NCI-H2029 (cell line): ENCODE measurements around the gene CAVIN1.
A peak's percentile ranks its signal among the peaks of the same experiment; 100 is the strongest.
"Not testable (repeated sequence)": the region's sequence is repeated elsewhere in the genome, so short reads cannot be mapped to it uniquely, and the experiment has no call there.

Source experiments
- DNase-seq: peaks from one replicate; lab custom pipeline; 2025; lab: John Stamatoyannopoulos, UW

The CAVIN1 gene

DNA sequence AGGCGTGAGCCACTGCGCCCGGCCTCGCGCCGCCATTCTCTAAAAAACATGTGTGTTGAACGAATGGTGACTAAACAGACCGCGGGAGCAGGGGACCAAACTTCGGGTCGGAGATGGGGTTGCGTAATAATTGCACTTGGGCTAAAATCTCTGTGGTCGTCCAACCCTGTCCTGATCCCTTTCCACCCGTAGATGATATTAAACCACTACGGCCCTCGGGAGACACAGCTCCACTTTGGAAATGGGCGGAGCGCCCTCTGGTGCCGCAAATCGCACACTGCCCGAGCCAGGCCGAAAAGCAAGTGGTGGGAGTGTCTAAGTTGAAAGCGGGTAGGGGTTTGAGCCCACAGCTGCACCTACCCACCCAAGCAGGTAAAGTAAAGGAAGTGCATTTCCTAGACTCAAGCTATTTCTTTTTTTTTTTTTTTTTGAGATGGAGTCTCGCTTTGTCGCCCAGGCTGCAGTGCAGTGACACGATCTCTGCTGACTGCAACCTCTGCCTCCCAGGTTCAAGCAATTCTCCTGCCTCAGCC, 17.0 kb downstream of the CAVIN1 start:
- peak; percentile 57 for DNase-seq

DNA sequence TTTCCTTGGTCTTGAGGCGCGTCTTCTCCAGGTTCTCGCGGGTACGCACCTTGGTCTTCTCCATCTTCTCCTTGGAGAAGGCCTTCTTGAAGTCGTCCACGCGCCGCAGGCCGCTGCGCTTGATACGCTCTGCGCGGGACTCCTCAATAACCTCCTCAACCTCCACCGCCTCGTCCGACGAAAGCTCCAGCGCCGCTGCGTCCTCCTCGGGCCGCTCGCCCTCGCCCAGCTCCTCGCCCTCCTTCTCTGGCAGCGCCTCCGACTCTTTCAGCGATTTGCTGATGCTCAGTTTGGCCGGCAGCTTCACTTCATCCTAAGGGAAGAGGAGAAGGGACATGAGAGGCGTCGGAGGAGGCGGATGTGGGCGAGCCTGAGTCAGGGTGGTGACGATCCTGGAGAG, 18.0 kb downstream of the CAVIN1 start:
- DNase-seq: no peak

GRCh38 chr17:42404326-42405055, 18.6 kb downstream of the CAVIN1 start:
- DNase-seq: no peak

- no peak for DNase-seq
These were observed 19.9 kb downstream of the CAVIN1 start for GRCh38 chr17:42403150-42403549.

DNA sequence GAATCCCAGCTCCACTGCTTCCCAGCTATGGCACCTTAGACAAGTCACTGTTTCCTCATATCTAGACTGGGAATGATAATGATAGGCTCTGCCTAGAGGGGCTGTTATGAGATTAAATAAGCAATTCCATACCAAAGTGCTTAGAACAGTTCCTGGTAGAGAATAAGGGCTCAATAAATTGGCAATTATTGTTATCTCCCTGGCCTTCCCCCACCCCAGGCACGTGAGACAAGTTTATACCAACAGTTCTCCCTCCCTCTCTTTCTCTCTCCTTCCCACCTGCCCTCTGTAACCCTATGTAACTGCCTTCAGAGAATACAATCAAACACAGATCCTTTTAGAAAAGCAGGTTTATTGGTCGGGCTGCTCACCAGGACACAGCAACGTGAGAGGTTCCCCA, 20.9 kb downstream of the CAVIN1 start:
- DNase-seq: no peak

GRCh38 chr17:42400844-42401375, 22.1 kb downstream of the CAVIN1 start:
- DNase-seq: not testable (repeated sequence)

DNA sequence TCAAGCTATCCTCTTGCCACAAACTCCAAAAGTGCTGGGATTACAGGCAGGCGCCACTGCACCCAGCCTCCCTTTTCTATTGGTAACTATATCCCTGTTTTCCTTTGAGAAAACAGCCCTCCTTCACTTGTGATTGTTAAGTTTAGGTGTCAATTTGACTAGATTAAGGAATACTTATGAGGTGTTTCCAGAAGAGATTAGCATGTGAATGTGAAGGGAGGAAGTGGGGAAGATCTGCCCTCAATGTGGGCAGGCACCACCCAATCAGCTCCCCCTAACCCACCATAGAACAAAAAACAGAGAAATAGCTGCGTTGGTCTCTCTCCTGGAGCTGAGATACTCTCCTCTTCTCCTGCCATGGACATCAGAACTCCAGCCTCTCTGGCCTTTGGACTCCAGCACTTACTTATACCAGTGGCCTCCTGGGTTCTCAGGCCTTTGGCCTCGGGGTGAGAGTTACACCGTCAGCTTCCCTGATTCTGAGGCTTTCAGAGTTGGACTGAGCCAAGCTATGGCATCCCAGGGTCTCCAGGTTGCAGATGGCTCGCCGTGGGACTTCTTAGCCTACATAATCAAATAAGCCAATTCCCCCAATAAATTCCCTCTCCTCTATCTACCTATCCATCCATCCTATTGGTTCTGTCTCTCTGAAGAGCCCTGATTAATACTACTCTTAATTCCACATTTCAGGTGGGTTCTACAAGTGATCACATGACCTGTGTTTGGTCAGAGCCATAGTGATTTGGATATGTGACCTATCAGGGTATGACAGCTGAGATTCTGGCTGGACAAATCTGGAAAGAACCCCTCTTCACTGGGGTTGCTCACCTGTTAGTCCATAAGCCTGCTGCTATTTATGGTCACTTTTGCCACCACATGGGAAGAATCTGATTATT, 22.9 kb downstream of the CAVIN1 start:
- DNase-seq: no peak

- no peak for DNase-seq
These were observed 23.9 kb downstream of the CAVIN1 start for GRCh38 chr17:42399121-42399520.

DNA sequence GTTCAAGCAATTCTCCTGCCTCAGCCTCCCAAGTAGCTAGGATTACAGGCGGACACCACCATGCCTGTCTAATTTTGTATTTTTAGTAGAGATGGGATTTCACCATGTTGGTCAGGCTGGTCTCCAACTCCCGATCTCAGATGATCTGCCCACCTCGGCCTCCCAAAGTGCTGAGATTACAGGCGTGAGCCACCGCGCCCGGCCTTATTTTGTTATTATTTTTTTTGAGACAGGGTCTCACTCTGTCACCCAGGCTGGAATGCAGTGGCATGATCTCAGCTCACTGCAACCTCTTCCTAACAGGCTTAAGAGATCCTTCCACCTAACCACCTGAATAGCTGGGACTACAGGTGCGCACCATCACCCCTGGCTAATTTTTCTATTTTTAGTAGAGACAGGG, 27.5 kb downstream of the CAVIN1 start:
- DNase-seq: not testable (repeated sequence)

- DNase-seq: no peak
These were observed 28.2 kb downstream of the CAVIN1 start for GRCh38 chr17:42394838-42395237.

DNA sequence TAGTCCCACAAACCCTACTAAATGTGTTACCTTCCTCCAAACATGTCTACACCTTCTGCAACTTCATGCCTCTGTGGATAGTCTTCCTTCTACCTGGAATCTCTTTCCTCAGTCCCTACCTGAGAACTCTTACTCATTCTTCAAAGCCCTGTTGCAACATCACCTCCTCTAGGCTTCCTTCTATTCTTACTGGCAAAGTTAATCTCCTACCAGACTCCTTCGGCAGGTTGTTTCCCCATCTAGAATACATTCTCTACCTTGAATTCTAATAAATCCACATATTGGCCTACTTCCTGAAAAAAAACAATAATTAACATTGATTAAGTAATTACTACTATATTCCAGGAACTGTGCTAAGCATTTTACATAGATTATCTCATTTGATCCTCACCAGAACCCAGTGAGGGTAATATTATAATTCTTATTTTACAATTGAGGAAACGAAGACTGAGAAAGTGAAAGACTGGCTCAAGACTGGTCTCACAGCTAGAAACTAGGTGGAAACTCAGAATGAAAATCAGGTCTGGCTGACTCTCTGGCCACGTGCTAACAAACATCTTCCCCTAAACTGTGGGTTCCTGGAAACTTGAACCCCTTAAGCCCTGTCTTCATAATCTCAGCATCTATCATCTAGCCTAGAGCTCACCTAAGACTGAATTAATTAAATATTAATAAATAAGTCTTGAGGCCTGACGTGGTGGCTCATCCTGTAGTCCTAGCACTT, 30.2 kb downstream of the CAVIN1 start:
- DNase-seq: no peak

GRCh38 chr17:42391439-42391838, 31.6 kb downstream of the CAVIN1 start:
- not testable (repeated sequence) for DNase-seq

DNA sequence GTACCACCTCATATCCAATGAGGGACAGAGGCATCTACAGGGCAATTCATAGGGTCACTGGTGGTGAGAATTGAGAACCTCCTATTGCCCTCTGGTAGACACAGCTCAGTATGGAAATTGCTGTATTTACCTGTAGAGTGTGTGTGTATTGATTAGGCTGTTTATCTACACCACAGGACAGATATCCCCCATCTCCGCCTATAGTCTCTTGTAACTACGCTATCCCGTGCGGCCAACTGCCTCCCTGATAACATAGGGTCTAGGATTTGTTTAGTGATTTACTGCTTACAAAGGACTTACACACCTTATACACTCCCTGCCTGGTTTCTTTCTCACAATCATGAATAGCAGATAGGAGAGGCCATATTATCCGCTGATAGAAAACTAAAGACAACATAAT, 33.2 kb downstream of the CAVIN1 start:
- DNase-seq: no peak

DNA sequence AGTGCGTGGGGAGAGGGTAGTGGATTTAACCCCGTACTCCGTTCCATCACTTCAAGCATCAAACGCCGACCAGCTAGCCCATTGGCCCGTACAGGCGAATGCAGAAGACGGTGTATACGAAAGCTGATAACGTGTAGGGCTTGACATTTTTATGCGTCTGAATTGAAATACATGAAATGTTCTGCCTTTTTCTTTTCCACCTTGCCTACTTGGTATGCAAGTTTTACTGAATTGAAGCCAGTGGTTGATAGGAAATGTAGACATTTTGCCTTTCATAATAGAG, 34.0 kb downstream of the CAVIN1 start:
- DNase-seq: no peak

DNA sequence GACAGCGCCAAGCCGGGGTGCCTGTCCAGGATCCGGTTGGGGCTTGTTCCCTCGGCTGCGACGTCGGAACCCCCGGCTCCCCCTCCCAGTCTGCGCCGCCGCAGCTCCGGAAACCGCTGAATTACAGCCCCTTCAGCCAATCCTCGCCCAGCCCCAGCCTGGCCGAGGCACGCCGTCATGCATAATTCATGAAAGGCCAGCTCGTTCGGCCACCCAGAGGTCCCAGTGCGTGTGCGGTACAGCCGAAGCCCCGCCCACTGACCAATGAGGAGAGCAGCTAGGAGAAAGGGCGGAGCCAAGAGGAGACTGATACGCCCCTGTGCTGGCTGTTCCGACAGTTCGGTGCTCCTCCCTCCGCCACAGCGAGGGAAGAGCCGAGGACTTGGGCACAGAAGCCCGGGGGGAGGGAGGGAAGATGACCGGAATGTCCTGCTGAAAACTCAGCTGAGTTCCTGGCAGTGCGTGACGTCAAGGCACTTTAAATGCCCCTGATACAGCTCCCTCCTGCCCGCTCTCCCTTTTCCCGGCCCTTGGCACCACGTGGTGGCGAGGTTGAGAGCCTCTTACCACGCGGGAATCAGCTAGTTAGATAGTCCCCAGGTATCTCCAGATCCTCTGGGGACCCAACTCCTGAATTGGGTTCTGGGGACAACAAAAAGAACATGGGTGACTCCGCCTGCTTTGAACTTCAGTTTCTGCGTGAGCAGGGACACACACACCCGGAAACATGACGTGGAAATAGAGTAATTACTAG, 34.5 kb downstream of the CAVIN1 start, which contains the start of gene STAT3:
STAT3 (minus strand) TSS at position 62 of the 754 bp plus-strand sequence. CDS start 39,926 bp downstream, outside the sequence.
- DNase-seq: peak; percentile 98

DNA sequence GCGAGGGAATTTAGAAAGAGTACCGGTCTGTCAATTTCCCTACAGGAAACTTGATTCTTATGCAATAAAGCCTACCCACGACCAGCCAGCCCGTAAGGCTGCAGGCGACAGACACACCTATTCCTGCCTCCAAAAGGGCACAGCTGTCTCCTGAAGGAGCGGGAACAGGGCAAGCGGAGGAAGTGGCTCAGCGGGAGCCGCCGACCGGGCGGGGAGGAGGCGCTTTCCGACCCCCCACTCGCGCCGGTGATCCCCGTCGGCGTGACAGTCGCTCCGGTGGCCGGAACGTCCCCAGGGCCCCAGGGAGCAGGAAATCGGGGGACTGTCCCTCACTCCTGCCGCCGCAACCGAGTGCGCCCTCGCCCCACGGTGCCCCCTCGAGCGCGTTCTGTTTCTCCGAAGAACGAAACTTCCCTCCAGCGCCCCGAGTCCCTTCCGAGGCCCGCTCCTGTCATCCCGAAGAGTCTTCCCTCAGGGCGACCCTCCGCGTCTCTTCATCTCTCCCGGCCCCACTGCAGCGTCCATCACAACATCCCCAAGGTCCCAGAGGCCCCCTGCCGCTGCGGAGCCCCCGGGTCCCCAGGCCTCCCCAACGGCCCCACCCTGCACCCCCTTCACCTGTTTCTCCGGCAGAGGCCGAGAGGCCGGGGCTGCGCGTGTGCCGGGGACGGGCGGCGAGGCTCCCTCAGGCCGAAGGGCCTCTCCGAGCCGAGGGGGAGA, 35.2 kb downstream of the CAVIN1 start:
- peak; percentile 13 for DNase-seq

- peak; percentile 43 for DNase-seq
These were observed 36.0 kb downstream of the CAVIN1 start for GRCh38 chr17:42386777-42387657.

GRCh38 chr17:42381898-42382297, 41.2 kb downstream of the CAVIN1 start:
- DNase-seq: no peak

DNA sequence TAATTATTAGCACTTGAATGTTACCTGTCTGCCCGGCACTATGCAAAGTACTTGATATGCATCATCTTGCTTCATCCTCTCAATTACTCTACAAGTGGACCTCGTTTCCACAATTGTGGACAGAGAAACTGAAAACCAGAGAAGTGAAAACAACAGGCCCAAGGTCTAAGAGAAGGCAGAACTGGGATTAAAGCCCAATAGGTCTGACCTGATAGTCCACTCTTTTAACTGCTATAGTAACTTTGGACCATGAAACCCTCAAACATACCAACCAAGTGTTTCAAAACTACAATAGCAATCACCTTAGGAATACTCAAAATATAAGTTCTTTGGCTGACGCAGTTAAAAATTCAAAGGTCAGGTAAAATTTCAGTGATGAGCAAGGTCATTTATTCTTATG, 42.1 kb downstream of the CAVIN1 start:
- DNase-seq: no peak
